C4-2B (cell line): ENCODE measurements around the gene MBD3.

Source experiments
- ZFX ChIP-seq: fragments of 450-650 bp; IDR thresholded peaks from 2 replicates; pipeline ENCODE4 v1.6.1; 2017
- TF ChIP-seq, protein P1 (sequence below): fragments of 450-650 bp; conservative IDR thresholded peaks from 2 replicates; pipeline ENCODE4 v1.5.1; 2017; ENCODE audit warnings: mild to moderate bottlenecking

DNA sequence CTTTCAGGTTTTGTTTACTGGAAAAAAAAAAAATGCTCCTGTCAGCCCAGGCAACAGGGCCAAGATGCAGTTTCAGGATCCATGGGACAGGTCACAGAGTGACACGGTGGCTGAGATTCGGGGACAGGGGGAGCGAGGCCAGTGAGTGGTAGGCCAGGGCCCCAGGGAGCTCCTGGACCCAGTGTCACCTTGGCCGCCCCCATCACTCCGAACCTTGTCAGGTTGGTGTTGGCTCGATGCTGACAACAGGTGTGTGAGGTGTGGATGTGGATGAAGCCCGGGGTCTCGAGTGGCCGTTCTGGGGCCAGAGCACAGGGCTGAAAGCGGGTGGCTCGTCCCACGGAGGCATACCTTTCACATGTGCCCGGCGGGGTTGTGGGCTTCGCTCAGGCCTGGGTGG is 18.7 kb upstream of the MBD3 start:
- TF ChIP-seq, protein P1, sequence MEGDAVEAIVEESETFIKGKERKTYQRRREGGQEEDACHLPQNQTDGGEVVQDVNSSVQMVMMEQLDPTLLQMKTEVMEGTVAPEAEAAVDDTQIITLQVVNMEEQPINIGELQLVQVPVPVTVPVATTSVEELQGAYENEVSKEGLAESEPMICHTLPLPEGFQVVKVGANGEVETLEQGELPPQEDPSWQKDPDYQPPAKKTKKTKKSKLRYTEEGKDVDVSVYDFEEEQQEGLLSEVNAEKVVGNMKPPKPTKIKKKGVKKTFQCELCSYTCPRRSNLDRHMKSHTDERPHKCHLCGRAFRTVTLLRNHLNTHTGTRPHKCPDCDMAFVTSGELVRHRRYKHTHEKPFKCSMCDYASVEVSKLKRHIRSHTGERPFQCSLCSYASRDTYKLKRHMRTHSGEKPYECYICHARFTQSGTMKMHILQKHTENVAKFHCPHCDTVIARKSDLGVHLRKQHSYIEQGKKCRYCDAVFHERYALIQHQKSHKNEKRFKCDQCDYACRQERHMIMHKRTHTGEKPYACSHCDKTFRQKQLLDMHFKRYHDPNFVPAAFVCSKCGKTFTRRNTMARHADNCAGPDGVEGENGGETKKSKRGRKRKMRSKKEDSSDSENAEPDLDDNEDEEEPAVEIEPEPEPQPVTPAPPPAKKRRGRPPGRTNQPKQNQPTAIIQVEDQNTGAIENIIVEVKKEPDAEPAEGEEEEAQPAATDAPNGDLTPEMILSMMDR, result no peak
- TF ChIP-seq ZFX, result no peak
